GM19397 (cell line): ENCODE results near the gene CD302.
"Not testable (repeated sequence)": the region's sequence is repeated elsewhere in the genome, so short reads cannot be mapped to it uniquely, and the experiment has no call there.

Experiments used
- ATAC-seq: cut with Tn5 transposase; IDR thresholded peaks from one replicate; pipeline ENCODE4 v1.9.1; 2021; ENCODE audit warnings: mild to moderate bottlenecking, moderate library complexity; ENCODE audit not compliant: unreplicated experiment

The CD302 gene

DNA sequence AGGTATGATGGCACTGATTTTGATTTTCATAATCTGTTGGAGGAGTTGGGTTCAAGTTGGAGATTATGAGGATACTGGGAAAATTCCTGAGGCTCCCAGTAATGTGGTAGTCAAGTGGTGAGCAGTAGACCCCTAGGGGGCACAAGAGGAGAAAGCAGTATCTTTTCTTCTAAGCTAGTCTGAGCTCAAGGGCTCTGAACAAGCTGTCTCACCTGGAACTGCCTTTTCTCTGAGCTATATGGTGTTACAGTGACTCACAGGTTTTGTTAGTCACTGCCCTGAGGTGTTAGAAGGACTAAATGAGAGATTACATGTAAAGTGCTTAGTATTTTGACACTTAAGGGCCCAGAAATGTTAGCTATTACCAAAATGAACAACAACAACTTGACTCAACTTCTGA is 42.2 kb downstream of the CD302 start:
- ATAC-seq, result no peak

DNA sequence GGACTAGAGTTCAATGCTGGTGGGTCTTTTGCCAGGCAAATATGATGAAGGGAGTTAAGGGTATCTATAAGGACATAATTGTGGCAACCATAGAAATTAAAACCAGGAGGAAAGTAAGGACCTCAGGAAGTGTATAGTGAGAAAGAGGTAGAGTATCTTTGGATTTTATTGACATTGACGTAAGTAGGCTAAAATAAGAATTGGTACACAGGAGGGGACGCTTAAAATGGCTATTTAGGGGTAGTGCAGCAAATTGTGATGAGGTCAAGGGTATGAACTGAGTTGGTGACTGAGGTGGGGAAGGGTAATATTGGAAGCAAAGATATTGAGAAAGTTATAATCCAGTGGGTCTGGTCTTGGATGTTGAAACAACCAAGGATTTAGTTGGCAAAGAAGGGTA is 43.0 kb downstream of the CD302 start:
- ATAC-seq, result no peak

DNA sequence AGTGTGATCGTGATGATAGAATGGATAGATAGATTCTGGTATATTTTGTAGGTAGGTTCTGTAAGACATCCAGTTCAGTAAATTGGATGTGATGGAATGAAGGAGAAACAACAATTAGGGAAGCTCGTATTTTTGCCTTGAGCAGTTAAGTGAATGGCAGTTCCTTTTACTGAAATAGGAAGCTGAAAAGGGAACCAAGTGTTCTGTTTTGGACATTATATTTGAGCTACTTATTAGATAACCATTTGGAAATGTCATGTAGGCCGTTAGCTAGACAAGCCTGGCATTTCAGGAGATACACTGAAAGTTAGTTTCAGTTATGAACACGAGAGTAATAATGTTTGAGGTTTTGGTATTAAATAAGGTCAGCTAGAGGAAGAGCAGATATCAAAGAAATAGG is 44.2 kb downstream of the CD302 start:
- ATAC-seq, result no peak

DNA sequence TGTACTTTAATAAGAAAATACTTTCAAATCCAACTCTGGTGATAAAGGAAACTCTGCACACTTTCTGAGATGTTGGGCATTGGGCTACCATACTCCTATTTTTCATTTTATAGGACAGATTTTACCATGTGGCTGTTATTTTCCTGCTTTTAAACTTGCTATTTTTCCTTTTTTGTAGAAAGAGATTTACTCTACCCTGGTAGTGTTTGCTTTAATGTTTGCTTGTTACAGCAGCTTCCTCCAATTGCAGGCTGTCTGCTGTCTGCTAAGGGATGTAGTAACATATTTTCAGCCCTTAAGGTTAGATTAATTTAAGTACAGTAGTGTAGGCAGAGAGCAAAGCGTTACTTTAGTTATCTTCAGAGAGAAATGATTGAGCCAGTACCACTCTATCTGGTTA is 47.1 kb downstream of the CD302 start:
- ATAC-seq, result no peak

DNA sequence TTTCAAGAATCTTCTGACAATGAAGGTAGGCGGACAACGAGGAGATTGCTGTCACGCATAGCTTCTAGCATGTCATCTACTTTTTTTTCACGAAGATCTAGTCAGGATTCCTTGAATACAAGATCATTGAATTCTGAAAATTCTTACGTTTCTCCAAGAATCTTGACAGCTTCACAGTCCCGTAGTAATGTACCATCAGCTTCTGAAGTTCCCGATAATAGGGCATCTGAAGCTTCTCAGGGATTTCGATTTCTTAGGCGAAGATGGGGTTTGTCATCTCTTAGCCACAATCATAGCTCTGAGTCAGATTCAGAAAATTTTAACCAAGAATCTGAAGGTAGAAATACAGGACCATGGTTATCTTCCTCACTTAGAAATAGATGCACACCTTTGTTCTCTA is 49.9 kb downstream of the CD302 start:
- no peak for ATAC-seq

DNA sequence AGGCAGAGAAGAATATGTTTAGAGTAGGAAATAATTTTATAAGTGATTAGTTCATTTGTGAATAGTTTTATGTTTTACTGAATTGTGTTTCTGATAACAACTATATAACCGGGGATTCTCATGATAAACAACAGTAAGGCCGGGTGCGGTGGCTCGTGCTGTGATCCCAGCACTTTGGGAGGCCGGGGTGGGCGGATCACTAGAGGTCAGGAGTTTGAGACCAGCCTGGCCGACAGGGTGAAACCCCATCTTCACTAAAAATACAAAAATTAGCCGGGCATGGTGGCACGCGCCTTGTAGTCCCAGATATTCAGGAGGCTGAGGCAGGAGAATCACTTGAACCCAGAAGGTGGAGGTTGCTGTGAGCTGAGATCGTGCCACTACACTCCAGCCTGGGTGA is 52.8 kb downstream of the CD302 start:
- ATAC-seq, result not testable (repeated sequence)

DNA sequence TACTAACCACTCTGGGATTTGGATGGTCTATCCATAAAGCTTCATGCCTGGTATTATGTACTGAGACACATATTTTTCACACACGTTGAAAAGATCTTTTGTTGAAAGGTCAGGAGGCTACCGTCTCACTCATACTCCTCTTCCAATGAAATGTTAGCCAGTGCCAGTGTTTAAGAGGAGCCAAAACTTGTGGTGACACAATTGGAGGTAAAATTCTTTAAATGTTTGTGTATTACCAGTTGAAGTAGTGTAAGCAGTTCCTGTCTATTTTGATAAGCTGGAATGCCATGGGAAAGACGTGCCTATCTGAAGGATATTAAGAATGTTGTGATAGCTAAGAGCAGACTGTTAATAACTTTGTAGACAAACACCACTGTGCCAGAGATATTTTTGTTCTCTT is 53.6 kb downstream of the CD302 start:
- ATAC-seq, result no peak

DNA sequence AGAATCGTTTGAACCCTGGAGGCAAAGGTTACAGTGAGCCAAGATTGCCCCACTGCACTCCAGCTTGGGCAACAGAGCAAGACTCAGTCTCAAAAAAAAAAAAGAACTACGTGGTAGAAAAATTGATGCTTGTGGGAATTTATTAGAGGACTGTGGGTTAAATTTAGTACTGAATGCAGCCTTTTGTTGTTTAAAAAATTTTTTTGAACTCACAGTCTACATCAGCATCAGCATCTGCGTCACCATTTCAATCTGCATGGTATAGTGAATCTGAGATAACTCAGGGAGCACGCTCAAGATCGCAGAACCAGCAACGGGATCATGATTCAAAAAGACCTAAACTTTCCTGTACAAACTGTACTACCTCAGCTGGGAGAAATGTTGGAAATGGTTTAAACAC is 55.2 kb downstream of the CD302 start:
- no peak for ATAC-seq

DNA sequence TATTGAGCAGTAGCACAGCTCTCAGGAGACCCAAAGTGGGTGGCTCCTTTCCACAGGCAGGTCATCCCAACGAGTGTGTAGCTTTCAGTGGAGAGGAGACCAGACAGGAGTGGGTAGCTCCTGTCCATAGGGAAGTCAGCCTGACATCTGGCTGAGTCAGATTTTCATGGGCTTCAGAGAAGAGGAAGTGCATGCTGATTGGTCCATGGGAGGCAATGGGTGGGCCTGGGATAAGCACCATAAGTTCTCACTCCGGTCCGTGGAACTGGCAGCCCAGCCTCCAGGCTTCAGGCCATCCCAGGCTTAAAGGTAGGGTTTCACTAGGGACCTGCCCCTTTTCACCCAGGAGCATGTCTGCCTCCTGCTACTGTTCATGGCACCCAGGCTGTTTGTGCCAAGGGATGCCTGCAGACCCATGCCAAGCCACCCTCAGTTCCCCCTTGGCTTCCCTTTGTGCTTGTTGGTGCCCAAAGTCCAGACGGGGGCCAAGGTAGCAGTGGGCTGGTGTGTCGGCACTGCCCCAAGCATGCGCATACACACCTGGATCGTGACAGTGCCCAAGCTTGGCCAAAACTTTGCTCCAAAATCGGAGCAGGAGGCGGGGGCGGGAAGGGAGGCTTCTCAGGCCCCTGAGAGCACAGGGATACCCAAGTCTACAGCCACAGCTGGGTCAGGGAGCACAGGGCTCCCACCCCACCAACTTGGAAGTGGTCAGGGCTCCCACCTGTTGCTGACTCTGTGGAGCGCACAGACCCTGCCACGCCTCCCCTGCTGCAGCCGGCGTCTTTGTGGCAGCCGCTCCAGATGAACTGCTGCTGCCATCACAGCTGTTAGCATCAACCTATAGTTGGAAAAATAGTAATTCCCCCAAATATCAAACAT is 59.3 kb downstream of the CD302 start:
- no peak for ATAC-seq

DNA sequence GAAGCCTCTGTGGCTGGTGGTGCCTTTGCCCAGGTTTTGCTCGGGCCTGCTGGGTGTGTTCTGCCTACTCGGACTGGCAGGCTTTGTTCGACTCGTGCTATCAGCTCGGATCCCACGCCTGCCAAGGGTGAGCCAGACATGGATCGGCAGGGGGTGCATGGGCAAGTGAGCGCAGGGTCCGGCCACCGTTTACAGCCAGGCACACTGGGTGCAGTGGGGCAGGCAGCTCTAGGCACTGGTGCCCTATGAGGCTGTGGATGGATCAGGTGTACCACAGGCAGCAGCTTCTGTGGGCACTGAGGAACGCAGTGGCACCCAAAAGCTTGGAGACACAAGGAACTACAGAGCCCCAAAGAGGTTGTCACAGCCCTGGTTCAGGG is 60.1 kb downstream of the CD302 start:
- ATAC-seq, result no peak

DNA sequence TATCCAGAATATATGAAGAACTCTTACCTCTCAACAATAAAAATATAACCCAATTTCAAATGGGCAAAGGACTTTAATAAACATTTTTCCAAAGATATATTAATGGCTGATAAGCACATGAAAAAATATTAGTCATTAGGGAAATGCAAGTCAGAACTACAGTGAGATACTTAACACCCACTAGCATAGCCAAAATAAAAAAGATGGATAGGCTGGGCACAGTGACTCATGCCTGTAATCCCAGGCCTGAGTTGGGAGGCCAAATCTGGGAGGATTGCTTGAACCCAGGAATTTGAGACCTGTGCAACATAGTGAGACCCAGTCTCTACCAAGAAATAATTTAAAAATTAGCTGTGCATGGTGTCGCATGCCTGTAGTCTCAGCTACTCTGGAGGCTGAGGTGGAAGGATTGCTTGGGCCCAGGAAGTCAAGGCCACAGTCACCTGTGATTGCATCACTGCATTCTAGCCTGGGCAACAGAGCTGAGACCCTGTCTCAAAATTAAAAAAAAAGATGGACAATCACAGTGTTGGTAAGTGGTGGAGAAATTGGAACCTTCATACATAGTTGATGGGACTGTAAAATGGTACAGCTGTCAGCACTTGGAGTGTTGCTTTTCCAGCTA is 60.6 kb downstream of the CD302 start:
- no peak for ATAC-seq

DNA sequence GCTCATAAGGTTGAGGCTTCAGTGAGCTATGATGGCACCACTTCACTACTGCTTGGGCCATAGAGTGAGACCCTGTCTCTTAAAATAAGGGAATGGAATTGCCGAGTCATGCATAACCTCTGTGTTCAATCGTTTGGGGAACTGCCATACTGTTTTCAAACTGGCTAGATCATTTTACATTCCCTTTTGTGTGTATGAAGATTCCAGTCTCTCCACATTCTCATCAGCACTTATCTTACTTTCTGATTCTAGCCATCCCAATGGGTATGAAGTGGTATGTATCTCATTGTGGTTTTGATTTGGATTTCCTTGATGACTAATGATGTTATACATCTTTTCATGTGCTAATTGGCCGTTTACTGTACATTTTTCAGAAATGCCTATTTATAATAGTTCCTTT is 62.0 kb downstream of the CD302 start:
- no peak for ATAC-seq

DNA sequence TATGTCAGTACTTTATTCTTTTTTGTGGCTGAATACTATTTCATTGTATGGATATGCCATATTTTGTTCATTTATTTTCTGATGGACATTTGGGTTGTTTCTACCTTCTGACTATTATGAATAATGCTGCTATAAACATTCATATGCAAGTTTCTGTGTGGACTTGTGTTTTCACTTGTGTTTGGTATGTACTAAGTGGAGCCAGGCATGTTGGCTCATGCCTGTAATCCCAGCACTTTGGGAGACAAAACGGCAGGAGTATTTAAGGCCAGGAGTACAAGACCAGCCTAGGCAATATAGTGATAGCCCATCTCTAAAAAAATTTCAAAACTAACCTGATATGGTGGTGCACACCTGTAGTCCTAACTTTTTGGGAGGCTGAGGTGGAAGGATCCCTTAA is 62.4 kb downstream of the CD302 start:
- ATAC-seq, result no peak

DNA sequence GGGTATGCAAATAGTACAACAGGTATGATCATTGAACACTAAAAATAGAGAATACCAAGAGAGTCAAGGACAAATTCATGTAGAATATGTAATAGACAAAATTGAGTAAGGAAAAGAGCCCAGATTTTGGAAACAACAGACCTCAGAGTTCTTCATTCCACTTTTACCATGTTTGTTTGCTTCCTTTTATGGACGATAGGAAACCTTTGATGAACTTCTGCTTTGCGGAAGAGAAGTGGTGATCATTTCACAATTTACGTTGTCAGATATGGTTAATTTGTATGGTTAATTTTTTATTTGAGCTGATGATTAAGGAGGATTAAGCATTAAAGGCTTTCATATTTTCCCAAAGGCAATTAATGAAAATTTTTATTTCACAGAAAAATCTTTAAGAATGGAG is 69.4 kb downstream of the CD302 start:
- ATAC-seq, result no peak

DNA sequence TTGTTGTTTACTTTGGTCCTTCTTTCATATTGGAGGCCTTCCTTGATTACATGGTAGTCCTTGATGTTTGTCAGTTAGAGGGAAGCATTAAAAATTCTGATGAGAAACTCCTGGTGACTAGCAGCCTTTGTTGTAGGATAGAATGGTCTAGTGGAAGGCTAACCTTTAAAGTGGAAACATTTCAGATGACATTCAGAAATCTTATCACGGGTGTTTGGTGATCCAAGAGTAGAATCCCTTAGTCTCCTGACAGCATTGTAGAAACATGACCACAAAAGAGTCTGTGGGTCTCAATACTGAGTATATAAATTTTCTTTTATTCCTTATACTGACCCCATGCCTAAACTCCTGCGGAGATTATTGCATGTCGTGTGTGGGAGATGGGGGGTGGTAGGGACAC is 72.3 kb downstream of the CD302 start:
- no peak for ATAC-seq

DNA sequence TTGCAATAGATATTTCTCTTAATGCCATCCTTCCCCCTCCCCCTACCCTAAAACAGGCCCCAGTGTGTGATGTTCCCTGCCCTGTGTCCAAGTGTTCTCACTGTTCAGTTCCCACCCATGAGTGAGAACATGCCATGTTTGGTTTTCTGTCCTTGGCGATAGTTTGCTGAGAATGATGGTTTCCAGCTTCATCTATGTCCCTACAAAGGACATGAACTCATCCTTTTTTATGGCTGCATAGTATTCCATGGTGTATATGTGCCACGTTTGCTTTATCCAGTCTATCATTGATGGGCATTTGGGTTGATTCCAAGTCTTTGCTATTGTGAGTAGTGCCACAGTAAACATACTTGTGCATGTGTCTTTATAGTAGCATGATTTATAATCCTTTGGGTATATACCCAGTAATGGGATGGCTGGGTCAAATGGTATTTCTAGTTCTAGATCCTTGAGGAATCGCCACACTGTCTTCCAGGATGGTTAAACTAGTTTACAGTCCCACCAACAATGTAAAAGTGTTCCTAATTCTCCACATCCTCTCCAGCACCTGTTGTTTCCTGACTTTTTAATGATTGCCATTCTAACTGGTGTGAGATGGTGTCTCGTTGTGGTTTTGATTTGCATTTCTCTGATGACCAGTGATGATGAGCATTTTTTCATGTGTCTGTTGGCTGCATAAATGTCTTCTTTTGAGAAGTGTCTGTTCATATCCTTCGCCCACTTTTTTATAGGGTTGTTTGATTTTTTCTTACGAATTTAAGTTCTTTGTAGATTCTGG is 73.0 kb downstream of the CD302 start:
- ATAC-seq, result not testable (repeated sequence)

DNA sequence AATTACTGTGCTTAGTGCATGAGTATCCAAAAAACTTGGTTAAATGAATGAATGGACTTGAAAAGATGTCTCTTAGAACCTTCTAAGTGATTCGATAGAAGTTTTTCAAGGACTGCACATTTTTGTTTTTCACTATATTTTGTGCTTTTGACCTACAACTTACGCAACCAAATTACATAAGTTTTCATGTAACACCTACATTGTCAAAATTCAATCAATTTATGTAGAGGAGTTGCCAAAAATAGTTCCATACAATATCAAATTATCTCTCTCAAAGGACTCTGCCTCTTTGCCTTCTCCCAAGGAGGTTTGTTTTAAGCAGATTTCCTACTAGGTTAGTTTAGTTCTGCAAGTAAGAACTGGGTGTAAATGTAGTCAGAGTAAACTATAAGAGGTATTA is 75.4 kb downstream of the CD302 start:
- ATAC-seq, result no peak

DNA sequence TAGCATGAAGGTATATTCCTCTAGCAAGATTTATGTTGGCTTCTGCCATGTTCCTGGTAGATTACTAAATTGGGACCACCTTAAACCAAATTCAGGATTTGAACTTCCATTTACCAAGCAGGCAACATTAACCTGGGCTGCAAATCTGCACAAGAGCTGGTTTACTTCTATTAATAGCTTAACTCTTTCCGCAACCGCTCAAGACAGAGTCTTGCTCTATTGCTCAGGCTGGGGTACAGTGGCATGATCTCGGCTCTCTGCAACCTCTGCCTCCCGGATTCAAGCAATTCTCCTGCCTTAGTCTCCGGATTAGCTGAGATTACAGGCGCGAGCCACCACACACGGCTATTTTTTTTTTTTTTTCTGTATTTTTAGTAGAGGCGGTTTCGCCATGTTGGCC is 77.3 kb downstream of the CD302 start:
- no peak for ATAC-seq
